SK-N-MC (cell line): Measurements from ENCODE around the gene HTR3B.

ENCODE experiments used
- EZH2 ChIP-seq: fragments of 200-600 bp; sonication (generic); IDR thresholded peaks from one replicate; pipeline ENCODE4 v1.6.1; 2017; ENCODE audit warnings: antibody characterized with exemption
- FOXP2 ChIP-seq: optimal IDR thresholded peaks from 2 replicates; pipeline ENCODE3; 2011; ENCODE audit warnings: mild to moderate bottlenecking, moderate library complexity; ENCODE audit not compliant: insufficient read depth; ENCODE audit errors: extremely low read length, control extremely low read depth
- POLR2AphosphoS5 ChIP-seq: IDR thresholded peaks from 2 replicates; pipeline ENCODE4 v1.6.1; 2012; ENCODE audit warnings: mild to moderate bottlenecking, low read depth, low read length, borderline replicate concordance

DNA sequence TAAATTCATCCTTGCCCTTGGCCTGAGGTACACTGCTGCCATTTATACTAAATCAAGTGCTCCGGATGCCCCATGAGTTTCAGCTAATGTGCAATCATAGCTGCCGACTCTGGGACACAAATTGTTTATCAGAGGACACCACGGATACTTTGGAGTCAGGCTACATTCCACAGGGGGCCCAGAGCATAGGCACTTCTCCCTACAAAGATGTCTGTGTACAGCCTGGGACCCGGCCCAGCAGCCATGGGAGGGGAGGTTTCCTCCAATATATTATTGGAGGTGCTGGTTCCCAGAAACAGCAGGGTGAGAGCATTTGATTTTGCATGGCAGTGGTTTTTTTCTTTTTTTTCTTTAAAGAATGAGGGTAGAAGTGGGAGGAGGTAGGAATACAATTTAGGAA is 31.3 kb downstream of the HTR3B start:
- TF ChIP-seq POLR2AphosphoS5 (no peak), EZH2 (no peak), FOXP2 (no peak)
